ENCODE data around the gene BCAR3.

- TF ChIP-seq CTCF (IDR thresholded peaks at IDR 0.05 in 4 of 5, conservative IDR thresholded peaks at IDR 0.05 in 1 of 5) (no peak), POLR2A (IDR thresholded peaks at IDR 0.05) (no peak)
Measured at GRCh38 chr1:93556291-93556690, 125.3 kb downstream of the BCAR3 start.

All from gastrocnemius medialis (tissue), 4 donors.